CD4-positive, alpha-beta T cell (primary cell): ENCODE data around the gene ABCC12. TPM values are rescaled to one million over a fixed set of nuclear protein-coding genes. Genes with fewer than 3 reads are reported as not detected.
A peak's percentile ranks its signal among the peaks of the same experiment; 100 is the strongest.

Source experiments
- ATAC-seq: fragments of 200-7000 bp; cut with Tn5 transposase; one replicate; pipeline ENCODE4 v1.10.0; 2022; ENCODE audit warnings: mild to moderate bottlenecking; ENCODE audit not compliant: poor library complexity
- CTCF ChIA-PET: fragments of 350-600 bp; sonication (Branson Sonifier 250); formaldehyde crosslinking; loops from one replicate; lab custom pipeline; 2021; ENCODE audit warnings: antibody characterized with exemption, inconsistent platforms; lab: Charles Lee
- POLR2A ChIA-PET: fragments of 350-600 bp; sonication (Branson Sonifier 250); formaldehyde crosslinking; loops from one replicate; lab custom pipeline; 2021; ENCODE audit warnings: antibody characterized with exemption, inconsistent platforms; lab: Charles Lee
- DNase-seq, 14 experiments: peaks; one replicate each; pipeline ENCODE4 v3.0.0-alpha.2; 2013 to 2020; ENCODE audit warnings: mixed read lengths in 2 of 14
- H3K27ac ChIP-seq, 2 donors: one replicate each; pipeline versions ENCODE4 v1.5.1 to v1.7.0; 2013; ENCODE audit warnings: low read length in 2 of 2, low read depth in 1 of 2, mild to moderate bottlenecking in 1 of 2
- H3K27me3 ChIP-seq, 2 experiments: 1 replicate in 1 of 2; 2 replicates in 1 of 2; pipeline versions ENCODE4 v1.6.1 to v1.7.0; 2013; ENCODE audit warnings: low read length in 2 of 2, control low read depth in 1 of 2, mild to moderate bottlenecking in 1 of 2, moderate library complexity in 1 of 2; ENCODE audit not compliant: insufficient read depth in 2 of 2, control insufficient read depth in 1 of 2
- H3K36me3 ChIP-seq: one replicate; pipeline ENCODE4 v1.6.1; 2013; ENCODE audit warnings: low read length, control low read depth; ENCODE audit not compliant: insufficient read depth
- H3K4me1 ChIP-seq: one replicate; pipeline ENCODE4 v1.6.1; 2013; ENCODE audit warnings: low read length, control low read depth; ENCODE audit not compliant: insufficient read depth
- H3K4me3 ChIP-seq: one replicate; pipeline ENCODE4 v1.5.1; 2013; ENCODE audit warnings: mild to moderate bottlenecking, low read length, moderate library complexity
- H3K9me3 ChIP-seq, 2 experiments: 1 replicate in 1 of 2; 2 replicates in 1 of 2; pipeline versions ENCODE4 v1.6.1 to v1.7.0; 2013; ENCODE audit warnings: low read length in 2 of 2, mild to moderate bottlenecking in 2 of 2, control low read depth in 1 of 2, moderate library complexity in 1 of 2; ENCODE audit not compliant: control insufficient read depth in 1 of 2, insufficient read depth in 1 of 2
- H3K27ac Mint-ChIP-seq: one replicate; pipeline ENCODE4 v1.8.0; 2020; ENCODE audit warnings: mixed read lengths
- H3K27me3 Mint-ChIP-seq: one replicate; pipeline ENCODE4 v1.8.0; 2021; ENCODE audit warnings: mixed read lengths
- H3K36me3 Mint-ChIP-seq: one replicate; pipeline ENCODE4 v1.8.0; 2021; ENCODE audit warnings: low read depth, mixed read lengths
- H3K4me1 Mint-ChIP-seq: one replicate; pipeline ENCODE4 v1.8.0; 2021; ENCODE audit warnings: low read depth, mixed read lengths
- H3K4me3 Mint-ChIP-seq: one replicate; pipeline ENCODE4 v1.8.0; 2020; ENCODE audit warnings: mild to moderate bottlenecking, mixed read lengths
- H3K9me3 Mint-ChIP-seq: one replicate; pipeline ENCODE4 v1.8.0; 2020; ENCODE audit warnings: mixed read lengths
- intact Hi-C, 2 experiments: fragments of 100-400 bp; cut with DNase I in 1 of 2; cut with micrococcal nuclease in 1 of 2; formaldehyde crosslinking; loops; one replicate each; pipeline versions ENCODE4 v1.15.1 to v1.9.0; 2023 to 2025; cut with DNase I, micrococcal nuclease
- total RNA-seq, 174 experiments: library from RNA in 2 of 174; stranded (reverse) in 2 of 174; gene quantifications; one replicate each; pipeline ENCODE4 v1.2.3 and lab custom pipeline; 2021 to 2026
- TF ChIP-seq, protein P1 (sequence below): fragments of 200-600 bp; IDR thresholded peaks from one replicate; pipeline ENCODE4 v1.8.0; 2022; ENCODE audit warnings: antibody characterized with exemption, mild to moderate bottlenecking

The ABCC12 gene
- total RNA-seq, 2 experiments from 2014 or later, result not detected

DNA sequence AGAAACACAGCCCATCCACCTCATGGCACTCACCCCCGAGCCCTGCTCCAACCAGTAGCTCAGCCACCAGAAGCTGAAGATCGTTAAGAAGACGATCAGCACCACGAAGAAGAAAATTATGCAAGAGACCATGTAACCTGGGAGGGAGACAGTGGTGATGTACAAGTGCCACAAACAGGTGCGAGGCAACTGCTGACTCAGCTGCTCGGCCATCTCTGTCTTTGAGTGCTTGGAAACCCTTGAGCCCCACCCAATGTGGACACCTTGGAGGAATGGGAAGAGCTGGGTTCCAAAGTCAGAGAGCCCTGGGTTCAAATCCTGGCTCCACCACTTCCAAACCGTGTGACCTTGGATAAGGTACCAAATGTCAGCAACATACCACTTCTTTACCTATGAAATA, 38.1 kb upstream of the ABCC12 start:
- CTCF ChIA-PET, result no interaction called here

DNA sequence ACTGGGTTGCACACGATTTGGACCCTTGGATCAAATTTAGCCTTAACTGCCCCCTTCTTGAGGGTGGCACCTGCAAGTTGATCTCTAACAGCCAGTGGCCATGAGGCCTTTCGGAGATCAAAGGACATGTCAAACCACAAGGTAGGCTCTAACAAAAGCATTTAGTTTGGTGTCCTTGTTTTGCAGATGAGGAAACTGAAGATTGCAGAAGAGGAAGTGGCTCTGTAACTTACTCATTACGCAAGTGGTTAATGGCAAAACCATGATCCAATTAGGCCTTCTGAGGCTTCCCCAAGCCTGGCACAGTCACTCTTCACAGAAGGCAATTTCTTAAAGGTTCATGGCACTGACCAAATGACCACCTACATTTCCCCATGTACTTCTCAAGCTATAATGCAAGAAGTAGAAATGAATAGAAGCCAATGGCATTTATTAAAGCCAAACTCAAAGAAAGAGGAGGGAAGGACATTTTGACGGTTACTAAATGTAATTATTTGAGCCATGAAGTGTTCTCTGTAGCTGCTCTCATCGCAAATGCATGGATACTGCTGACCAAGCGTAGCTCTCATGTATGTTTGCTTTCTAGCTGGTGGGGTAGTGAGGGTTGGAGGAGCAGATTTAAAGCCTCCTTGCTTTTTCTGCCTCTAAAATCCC, 32.8 kb upstream of the ABCC12 start:
- H3K27ac Mint-ChIP-seq, result no peak overlapping the region
- no peaks in the 10 kb centered on the region for H3K27me3 Mint-ChIP-seq
- intact Hi-C loops, result no loop called here
- no peaks in the 10 kb centered on the region for H3K36me3 Mint-ChIP-seq
- ChIA-PET POLR2A (no interaction called here), CTCF (no interaction called here)
- TF ChIP-seq, protein P1, sequence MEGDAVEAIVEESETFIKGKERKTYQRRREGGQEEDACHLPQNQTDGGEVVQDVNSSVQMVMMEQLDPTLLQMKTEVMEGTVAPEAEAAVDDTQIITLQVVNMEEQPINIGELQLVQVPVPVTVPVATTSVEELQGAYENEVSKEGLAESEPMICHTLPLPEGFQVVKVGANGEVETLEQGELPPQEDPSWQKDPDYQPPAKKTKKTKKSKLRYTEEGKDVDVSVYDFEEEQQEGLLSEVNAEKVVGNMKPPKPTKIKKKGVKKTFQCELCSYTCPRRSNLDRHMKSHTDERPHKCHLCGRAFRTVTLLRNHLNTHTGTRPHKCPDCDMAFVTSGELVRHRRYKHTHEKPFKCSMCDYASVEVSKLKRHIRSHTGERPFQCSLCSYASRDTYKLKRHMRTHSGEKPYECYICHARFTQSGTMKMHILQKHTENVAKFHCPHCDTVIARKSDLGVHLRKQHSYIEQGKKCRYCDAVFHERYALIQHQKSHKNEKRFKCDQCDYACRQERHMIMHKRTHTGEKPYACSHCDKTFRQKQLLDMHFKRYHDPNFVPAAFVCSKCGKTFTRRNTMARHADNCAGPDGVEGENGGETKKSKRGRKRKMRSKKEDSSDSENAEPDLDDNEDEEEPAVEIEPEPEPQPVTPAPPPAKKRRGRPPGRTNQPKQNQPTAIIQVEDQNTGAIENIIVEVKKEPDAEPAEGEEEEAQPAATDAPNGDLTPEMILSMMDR, result no peak
- ATAC-seq (no peak), DNase-seq (peak in 3 of 14 experiments; percentile 23 to 46 (median 42))
- H3K4me1 Mint-ChIP-seq, result no peaks in the 10 kb centered on the region
- H3K27me3 ChIP-seq, result no peaks in the 10 kb centered on the region
- H3K9me3 ChIP-seq, result no peaks in the 10 kb centered on the region
- no peaks in the 10 kb centered on the region for H3K36me3 ChIP-seq
- no peaks in the 10 kb centered on the region for H3K9me3 Mint-ChIP-seq
- H3K4me1 ChIP-seq, result no peaks in the 10 kb centered on the region
- H3K4me3 ChIP-seq, result no peak overlapping the region
- H3K27ac ChIP-seq, result no peak overlapping the region
- no peak overlapping the region for H3K4me3 Mint-ChIP-seq

More for the DNA sequence above, 38.1 kb upstream of the ABCC12 start:
- H3K36me3 Mint-ChIP-seq, result no peaks in the 10 kb centered on the region
- intact Hi-C loops, result no loop called here
- TF ChIP-seq, protein P1, result no peak
- no peaks in the 10 kb centered on the region for H3K4me1 Mint-ChIP-seq
- no peaks in the 10 kb centered on the region for H3K36me3 ChIP-seq
- POLR2A ChIA-PET, result no interaction called here
- H3K4me3 ChIP-seq, result no peak overlapping the region
- no peaks in the 10 kb centered on the region for H3K9me3 Mint-ChIP-seq
- H3K27ac ChIP-seq, result no peak overlapping the region
- H3K27me3 Mint-ChIP-seq, result peaks cover 7% of the 10 kb centered on the region
- H3K9me3 ChIP-seq, result no peaks in the 10 kb centered on the region
- no peak for DNase-seq
- ATAC-seq, result no peak
- no peaks in the 10 kb centered on the region for H3K27me3 ChIP-seq
- H3K27ac Mint-ChIP-seq, result no peak overlapping the region
- H3K4me3 Mint-ChIP-seq, result no peak overlapping the region
- H3K4me1 ChIP-seq, result no peaks in the 10 kb centered on the region

DNA sequence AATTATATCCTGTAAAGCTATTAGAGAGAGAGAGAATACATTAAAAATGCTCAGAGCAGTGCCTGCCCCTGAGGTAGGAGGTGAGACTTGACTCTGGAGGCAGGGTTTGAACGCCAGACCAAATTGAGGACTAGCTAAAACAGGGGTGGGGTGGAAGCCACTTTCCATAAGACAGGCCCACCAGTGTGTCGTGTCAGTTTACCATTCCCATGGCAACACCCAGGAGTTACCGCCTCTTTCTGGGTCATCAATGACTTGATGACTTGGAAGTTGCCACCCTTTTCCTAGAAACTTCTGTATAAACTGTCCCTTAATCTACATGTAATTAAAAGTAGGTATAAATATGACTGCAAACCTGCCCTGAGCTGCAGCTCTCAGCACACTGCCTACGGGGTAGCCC, 32.0 kb upstream of the ABCC12 start:
- ChIA-PET POLR2A (no interaction called here), CTCF (no interaction called here)
- Mint-ChIP-seq H3K36me3 (no peaks in the 10 kb centered on the region), H3K27ac (no peak overlapping the region), H3K27me3 (no peaks in the 10 kb centered on the region), H3K4me3 (no peak overlapping the region), H3K9me3 (no peaks in the 10 kb centered on the region), H3K4me1 (no peaks in the 10 kb centered on the region)
- no peaks in the 10 kb centered on the region for H3K36me3 ChIP-seq
- no peak overlapping the region for H3K27ac ChIP-seq
- TF ChIP-seq, protein P1, result no peak
- DNase-seq (no peak), ATAC-seq (no peak)
- no peak overlapping the region for H3K4me3 ChIP-seq
- no peaks in the 10 kb centered on the region for H3K27me3 ChIP-seq
- no peaks in the 10 kb centered on the region for H3K4me1 ChIP-seq
- intact Hi-C loops, result no loop called here
- no peaks in the 10 kb centered on the region for H3K9me3 ChIP-seq
